Smooth muscle cell (in vitro differentiated cells): ENCODE measurements around the gene PLPP4. TPM values are rescaled to one million over a fixed set of nuclear protein-coding genes. Genes with fewer than 3 reads are reported as not detected.

ENCODE experiments used
- DNase-seq: peaks from one replicate; lab custom pipeline; 2025; ENCODE audit not compliant: unreplicated experiment; lab: John Stamatoyannopoulos, UW
- H2AFZ ChIP-seq: fragments of 200-600 bp; sonication (generic); 2 replicates; pipeline ENCODE4 v1.6.0; 2016; ENCODE audit warnings: antibody characterized with exemption, low read depth, mild to moderate bottlenecking
- H3F3A ChIP-seq: fragments of 200-600 bp; sonication (generic); 2 replicates; pipeline ENCODE4 v1.6.0; 2017; ENCODE audit warnings: antibody characterized with exemption, low read depth
- H3K27ac ChIP-seq: fragments of 200-600 bp; sonication (generic); 2 replicates; pipeline ENCODE4 v1.5.1; 2016; ENCODE audit warnings: low read depth, mild to moderate bottlenecking
- H3K27me3 ChIP-seq: fragments of 200-600 bp; sonication (generic); 2 replicates; pipeline ENCODE4 v1.6.1; 2016; ENCODE audit warnings: low read depth, mild to moderate bottlenecking
- H3K36me3 ChIP-seq: fragments of 200-600 bp; sonication (generic); 2 replicates; pipeline ENCODE4 v1.5.1; 2016; ENCODE audit warnings: low read depth
- H3K4me1 ChIP-seq: fragments of 200-600 bp; sonication (generic); 2 replicates; pipeline ENCODE4 v1.5.1; 2016; ENCODE audit warnings: low read depth
- H3K4me2 ChIP-seq: fragments of 200-600 bp; sonication (generic); 2 replicates; pipeline ENCODE4 v1.6.0; 2016; ENCODE audit warnings: mild to moderate bottlenecking
- H3K4me3 ChIP-seq: fragments of 200-600 bp; sonication (generic); 2 replicates; pipeline ENCODE4 v1.5.1; 2016; ENCODE audit warnings: mild to moderate bottlenecking
- H3K79me2 ChIP-seq: fragments of 200-600 bp; sonication (generic); 2 replicates; pipeline ENCODE4 v1.6.0; 2016; ENCODE audit warnings: low read depth, mild to moderate bottlenecking
- H3K9ac ChIP-seq: fragments of 200-600 bp; sonication (generic); 2 replicates; pipeline ENCODE4 v1.6.0; 2016; ENCODE audit warnings: low read depth
- H3K9me3 ChIP-seq: fragments of 200-600 bp; sonication (generic); replicated peaks from 2 replicates; pipeline ENCODE4 v1.5.1; 2016; ENCODE audit warnings: low read depth
- H4K20me1 ChIP-seq: fragments of 200-600 bp; sonication (generic); 2 replicates; pipeline ENCODE4 v1.6.0; 2016; ENCODE audit warnings: low read depth
- WGBS: methylation state at CpG from one replicate; pipeline ENCODE4 v1.1.7; 2016; ENCODE audit warnings: low lambda C conversion rate; 5-methylcytosine and 5-hydroxymethylcytosine counted together
- polyA plus RNA-seq: library from polyadenylated mRNA; unstranded; fragments of >200 nt; fragmentation: Nextera tagmentation; extraction: Ambion mirVana; gene quantifications from 2 replicates; pipeline ENCODE4 v1.2.1, GENCODE V29; 2016
- total RNA-seq: library from RNA; depleted of rRNA; stranded (reverse); fragments of >200 nt; gene quantifications from 2 replicates; pipeline ENCODE4 v1.2.3, GENCODE V29; 2014
- TF ChIP-seq, protein P1 (sequence below): fragments of 200-600 bp; sonication (generic); IDR thresholded peaks from 2 replicates; pipeline ENCODE4 v1.5.1; 2017; ENCODE audit warnings: borderline replicate concordance, mild to moderate bottlenecking, antibody characterized with exemption; ENCODE audit not compliant: insufficient read depth, poor library complexity, severe bottlenecking

The PLPP4 gene
- total and polyA plus RNA-seq, 2 experiments from 2014 or later: 27.2 to 33.5 TPM

DNA sequence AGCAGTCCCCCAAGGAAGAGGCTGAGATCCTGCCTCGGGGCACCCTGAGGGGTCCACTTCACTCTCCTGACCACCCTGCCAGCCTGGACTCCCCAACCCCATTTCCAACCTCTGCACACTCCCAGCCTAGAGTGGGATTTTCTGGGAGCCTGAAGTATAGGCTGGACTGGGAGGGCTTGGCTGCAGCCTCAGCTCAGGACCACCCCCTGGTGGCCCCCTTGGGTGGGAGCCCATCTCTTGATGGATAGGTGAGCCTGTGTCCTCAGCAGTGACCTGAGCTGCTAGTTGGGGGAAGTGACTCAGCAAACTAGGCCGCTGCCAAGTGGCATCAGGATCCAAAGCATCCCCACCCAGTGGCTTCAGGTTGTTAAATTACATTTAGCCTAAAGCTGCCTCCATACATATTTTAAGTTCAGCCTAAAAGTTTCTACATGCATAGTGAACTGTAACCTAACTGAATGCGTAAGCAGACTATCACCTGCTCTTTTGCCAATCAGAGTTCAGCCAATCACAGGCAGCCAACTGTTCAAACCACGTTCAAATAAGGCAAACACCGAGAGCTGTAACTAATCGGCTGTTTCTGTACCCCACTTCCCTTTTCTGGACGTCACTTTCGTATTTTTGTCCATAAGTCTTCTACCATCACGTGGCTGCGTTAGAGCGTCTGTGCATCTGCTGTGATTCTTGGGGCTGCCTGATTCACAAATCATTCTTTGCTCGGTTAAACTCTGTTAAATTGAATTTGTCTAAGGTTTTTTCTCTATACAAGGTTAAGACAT lies 144.0 kb downstream of the PLPP4 start:
- no peak for DNase-seq
- Histone ChIP-seq H3K79me2 (no peaks in the 10 kb centered on the region), H3K4me2 (no peak overlapping the region), H2AFZ (no peak overlapping the region), H3K27me3 (no peaks in the 10 kb centered on the region), H3K9ac (no peak overlapping the region), H3K36me3 (no peaks in the 10 kb centered on the region), H3F3A (no peaks in the 10 kb centered on the region), H3K27ac (no peak overlapping the region), H3K4me1 (peaks cover 9% of the 10 kb centered on the region), H4K20me1 (no peaks in the 10 kb centered on the region), H3K9me3 (no peaks in the 10 kb centered on the region), H3K4me3 (no peak overlapping the region)
- 91% methylated on average over 12 of the region's 12 CpGs for WGBS
- TF ChIP-seq, protein P1, sequence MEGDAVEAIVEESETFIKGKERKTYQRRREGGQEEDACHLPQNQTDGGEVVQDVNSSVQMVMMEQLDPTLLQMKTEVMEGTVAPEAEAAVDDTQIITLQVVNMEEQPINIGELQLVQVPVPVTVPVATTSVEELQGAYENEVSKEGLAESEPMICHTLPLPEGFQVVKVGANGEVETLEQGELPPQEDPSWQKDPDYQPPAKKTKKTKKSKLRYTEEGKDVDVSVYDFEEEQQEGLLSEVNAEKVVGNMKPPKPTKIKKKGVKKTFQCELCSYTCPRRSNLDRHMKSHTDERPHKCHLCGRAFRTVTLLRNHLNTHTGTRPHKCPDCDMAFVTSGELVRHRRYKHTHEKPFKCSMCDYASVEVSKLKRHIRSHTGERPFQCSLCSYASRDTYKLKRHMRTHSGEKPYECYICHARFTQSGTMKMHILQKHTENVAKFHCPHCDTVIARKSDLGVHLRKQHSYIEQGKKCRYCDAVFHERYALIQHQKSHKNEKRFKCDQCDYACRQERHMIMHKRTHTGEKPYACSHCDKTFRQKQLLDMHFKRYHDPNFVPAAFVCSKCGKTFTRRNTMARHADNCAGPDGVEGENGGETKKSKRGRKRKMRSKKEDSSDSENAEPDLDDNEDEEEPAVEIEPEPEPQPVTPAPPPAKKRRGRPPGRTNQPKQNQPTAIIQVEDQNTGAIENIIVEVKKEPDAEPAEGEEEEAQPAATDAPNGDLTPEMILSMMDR: peak; percentile 28

DNA sequence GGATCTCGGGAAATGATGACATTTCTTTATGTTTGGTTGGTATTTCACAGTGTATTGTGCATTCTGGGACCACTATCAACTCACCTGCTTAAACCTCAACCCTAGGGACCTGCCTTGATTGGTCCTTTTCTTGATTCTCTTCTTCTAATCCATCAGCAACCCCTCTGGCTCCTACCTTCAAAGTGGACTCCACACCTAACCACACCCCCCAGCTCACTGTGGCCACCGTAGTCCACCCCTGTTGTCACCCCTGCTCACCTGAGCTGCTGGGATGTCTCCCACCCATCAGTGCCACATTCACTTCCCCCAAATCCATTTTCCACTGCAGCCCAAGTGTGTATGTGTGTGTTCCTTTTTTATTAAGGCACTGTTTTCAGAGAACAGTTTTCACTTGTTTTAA lies 145.0 kb downstream of the PLPP4 start:
- Histone ChIP-seq H3K9ac (no peak overlapping the region), H3K36me3 (no peaks in the 10 kb centered on the region), H2AFZ (no peak overlapping the region), H3K4me3 (no peak overlapping the region), H3K27ac (no peak overlapping the region), H3K4me1 (peaks cover 9% of the 10 kb centered on the region), H3F3A (no peaks in the 10 kb centered on the region), H3K27me3 (no peaks in the 10 kb centered on the region), H3K4me2 (no peak overlapping the region), H3K9me3 (no peaks in the 10 kb centered on the region), H3K79me2 (no peaks in the 10 kb centered on the region), H4K20me1 (no peaks in the 10 kb centered on the region)
- DNase-seq: no peak
- WGBS: 90% methylated on average over 2 of the region's 2 CpGs
- TF ChIP-seq, protein P1: no peak

DNA sequence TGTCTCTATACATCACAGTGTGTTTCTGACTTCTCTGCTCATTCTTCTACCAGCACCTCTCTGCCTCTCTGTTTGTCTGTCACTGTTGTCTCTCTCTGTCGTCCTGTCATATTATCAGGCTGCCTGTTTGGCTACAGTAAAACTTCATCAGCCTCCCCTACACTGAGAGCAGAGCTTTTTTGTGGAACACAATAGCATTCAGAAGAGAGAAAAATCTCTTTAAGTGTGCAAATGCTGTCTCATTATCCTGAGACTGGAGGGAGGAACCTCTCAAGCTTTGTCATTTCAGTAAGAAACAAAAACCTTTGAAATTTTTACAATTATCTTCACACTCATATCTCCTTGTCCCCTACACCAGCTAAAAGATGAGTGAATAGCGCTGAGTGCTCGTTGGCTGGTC lies 148.4 kb downstream of the PLPP4 start:
- no peak for DNase-seq
- Histone ChIP-seq H3F3A (no peaks in the 10 kb centered on the region), H3K4me3 (no peak overlapping the region), H3K9ac (no peak overlapping the region), H3K27me3 (no peaks in the 10 kb centered on the region), H3K9me3 (no peaks in the 10 kb centered on the region), H3K79me2 (no peaks in the 10 kb centered on the region), H2AFZ (no peak overlapping the region), H3K4me1 (peaks cover 9% of the 10 kb centered on the region), H3K4me2 (no peak overlapping the region), H3K27ac (no peak overlapping the region), H4K20me1 (no peaks in the 10 kb centered on the region), H3K36me3 (no peaks in the 10 kb centered on the region)
- 80% methylated on average over 3 of the region's 3 CpGs for WGBS
- TF ChIP-seq, protein P1: no peak

DNA sequence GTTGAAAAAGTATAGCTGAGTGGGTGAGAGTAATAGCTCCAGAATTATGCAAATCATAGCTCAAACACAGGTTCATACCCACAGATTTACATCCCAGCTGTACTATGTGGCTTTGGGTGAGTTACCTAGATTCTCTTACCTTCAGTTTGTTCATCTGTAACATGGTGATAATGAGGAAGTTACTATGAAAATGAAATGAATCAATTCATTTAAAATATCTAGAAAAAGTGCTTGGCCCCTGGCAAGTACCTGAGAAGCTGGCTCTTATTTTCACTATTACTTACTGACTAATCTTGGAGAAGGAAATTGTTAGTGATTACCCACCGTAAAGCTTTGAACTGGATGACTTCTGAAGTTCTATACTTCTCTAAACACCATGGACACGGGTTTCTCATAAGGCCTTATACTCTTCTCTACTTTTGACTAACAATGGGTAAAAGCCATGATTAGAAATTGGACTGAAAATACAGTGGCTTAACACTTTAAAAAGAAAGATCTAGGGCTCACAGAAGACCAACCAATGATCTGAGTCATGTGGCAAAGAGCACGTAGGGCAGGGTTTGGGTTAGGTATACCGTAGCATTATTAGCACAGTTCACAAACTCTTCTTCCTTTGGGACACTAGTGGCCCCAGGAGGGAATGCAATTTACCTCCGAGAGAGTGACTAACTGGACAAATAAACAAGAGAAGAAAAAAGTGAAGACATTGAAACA lies 149.2 kb downstream of the PLPP4 start:
- TF ChIP-seq, protein P1: no peak
- Histone ChIP-seq H3K36me3 (no peaks in the 10 kb centered on the region), H3K4me2 (no peak overlapping the region), H3K4me1 (peaks cover 9% of the 10 kb centered on the region), H2AFZ (no peak overlapping the region), H3K9ac (no peak overlapping the region), H3K9me3 (no peaks in the 10 kb centered on the region), H3F3A (no peaks in the 10 kb centered on the region), H4K20me1 (no peaks in the 10 kb centered on the region), H3K79me2 (no peaks in the 10 kb centered on the region), H3K4me3 (no peak overlapping the region), H3K27ac (no peak overlapping the region), H3K27me3 (no peaks in the 10 kb centered on the region)
- no peak for DNase-seq
- 90% methylated on average over 5 of the region's 5 CpGs for WGBS
